NCI-H2227 (cell line): ENCODE measurements around the gene SS18L1.
A peak's percentile ranks its signal among the peaks of the same experiment; 100 is the strongest.
"Not testable (repeated sequence)": the region's sequence is repeated elsewhere in the genome, so short reads cannot be mapped to it uniquely, and the experiment has no call there.

ENCODE experiments used
- DNase-seq: peaks from one replicate; lab custom pipeline; 2025; ENCODE audit not compliant: unreplicated experiment; lab: John Stamatoyannopoulos, UW

SS18L1 gene

DNA sequence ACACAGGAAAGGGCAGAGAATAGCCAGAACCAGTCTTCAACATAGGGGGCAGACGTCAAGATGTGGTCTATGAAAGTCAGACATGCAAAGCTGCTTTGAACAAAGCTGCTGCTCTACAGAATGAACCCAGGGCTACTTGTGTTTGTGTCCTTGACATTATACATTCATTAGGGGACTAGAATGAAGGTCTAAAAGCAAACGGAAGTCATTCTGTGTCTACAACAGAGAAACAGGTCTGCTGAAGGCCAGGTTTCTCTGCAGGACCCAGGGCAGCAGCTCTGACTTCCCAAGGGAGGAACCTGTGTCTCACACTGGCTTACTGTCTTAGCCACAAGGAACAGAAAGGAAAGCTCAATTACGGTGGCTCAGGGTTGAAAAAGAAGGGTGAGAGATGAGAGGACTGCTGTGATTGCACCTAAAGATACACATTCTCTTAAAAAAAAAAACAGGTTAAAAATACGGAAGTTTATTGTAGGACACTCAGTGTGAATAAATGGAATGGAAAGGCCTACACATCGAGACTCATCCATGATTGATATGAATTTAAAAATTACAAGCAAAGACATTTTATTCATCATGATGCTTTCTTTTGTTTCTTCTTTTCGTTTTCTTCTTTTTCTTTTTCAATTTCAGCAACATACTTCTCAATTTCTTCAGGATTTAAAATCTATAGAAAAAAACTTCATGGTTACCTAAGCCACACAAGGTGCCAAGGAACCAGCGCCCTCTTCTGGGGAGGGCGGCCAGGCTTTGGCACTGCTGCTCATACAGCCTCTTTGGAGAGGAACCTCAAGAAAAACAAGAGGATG, 7.1 kb upstream of the SS18L1 start:
- DNase-seq, result peak; percentile 77

DNA sequence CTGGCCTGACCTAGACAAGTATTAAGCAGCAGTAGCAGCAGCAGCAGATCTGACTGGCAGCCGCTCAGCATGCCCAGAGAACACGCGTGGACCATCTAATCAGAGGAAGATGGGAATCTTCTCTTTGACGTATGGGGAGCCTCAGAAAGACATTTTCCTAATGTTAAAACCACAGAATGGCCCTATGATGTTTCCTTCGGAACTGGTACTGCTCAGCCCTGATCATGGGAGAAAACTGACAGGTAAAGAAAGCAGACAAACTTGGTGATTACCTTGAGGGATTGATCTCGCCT, 6.5 kb upstream of the SS18L1 start:
- no peak for DNase-seq

DNA sequence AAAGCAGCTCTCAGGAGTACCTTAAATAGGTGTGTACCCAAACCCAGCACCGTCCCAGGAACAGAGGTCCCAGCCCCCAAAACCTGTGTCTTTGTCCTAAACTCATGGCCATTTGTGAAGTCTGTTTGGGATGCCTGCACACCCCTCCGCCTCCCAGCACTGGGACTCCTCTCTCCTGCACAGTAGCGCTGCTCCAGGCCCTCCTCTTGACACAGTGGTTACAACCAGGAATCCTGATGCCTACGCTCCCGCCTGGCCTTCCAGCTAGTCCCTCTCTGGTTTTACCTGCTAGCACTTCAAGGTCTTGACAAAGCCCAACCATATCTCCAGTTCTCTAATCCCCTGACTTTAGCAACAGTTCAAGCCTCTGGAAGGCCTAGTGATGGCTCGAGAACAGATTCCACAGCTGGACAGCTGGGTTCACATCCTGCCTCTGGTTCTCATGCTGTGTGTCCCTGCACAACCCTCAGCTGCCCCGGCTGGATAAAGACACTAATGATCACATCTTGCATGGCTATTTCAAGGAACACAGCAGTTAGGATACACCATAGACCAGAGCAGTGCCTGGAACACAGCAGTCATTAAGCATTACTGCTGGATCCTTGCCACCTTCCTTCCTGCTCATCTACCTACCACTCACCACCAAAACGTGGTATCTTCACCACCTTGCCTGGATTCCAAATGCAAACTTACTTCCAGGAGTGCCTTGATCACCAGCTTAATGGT, 5.9 kb upstream of the SS18L1 start:
- no peak for DNase-seq

DNA sequence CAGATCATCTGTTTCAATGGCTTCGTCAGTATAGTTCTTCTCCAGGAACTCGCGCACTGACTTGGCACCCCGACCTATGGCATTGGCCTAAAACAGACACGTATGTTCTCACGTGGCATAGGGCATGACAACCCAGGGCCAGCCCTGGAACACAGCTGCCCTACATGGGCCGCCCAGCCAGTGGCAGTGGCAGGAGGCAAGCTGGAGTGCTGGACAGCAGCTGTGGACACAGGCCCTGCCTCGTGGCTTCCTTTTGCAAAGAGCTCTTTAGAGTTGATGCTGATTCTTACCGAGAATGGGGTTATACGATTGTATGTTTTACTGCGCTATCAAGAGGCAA, 5.4 kb upstream of the SS18L1 start:
- DNase-seq, result no peak

DNA sequence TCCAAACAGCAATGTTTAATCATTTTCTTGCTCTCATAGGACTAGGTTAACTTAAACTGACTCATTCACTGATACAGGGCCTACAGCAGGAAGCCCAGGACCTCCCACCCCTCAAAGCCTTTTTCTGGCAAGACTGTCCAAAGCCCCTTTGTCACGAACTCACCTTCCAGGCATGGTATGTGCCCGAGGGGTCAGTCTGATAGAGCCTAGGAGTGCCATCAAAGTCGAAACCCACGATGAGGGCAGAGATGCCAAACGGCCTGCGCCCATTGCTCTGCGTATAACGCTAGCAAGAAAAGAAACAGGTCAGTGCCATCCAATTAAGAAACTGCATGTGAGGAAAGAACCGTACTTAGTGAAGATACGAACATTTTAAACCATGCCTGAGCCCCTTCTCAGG, 4.7 kb upstream of the SS18L1 start:
- DNase-seq, result no peak

DNA sequence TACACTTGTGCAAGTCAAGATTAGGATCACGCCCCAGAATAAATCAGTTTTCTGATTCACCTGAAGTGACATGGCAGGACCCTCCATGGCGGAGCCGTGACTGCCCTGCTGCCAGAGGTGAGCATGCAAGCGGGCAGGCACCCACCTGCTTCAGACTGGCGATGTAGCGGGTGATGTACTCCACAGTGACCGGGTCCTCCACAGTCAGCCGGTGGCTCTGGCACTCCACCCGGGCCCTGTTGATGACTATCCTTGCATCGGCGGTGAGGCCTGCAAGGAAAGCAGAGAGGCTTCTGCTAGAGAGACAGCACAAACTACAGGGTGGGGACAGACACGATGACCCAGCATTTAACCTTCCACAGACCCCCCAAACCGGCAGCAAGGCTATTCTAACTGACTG, 3.9 kb upstream of the SS18L1 start:
- no peak for DNase-seq

DNA sequence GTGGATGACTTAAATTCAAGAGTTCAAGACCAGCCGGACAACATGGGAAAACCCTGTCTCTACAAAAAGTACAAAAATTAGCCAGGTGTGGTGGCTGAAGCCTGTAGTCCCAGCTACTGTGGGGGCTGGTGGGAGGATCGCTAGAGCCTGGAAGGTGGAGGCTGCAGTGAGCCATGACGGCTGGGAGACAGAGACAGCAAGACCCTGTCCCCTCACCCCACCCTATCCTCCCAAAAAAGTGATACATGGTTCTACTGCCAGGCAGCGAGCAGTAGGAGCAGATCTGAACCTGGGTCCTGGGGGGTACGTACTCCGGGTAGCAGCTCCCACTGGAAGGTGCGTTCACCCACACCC, 2.5 kb upstream of the SS18L1 start:
- DNase-seq, result no peak

DNA sequence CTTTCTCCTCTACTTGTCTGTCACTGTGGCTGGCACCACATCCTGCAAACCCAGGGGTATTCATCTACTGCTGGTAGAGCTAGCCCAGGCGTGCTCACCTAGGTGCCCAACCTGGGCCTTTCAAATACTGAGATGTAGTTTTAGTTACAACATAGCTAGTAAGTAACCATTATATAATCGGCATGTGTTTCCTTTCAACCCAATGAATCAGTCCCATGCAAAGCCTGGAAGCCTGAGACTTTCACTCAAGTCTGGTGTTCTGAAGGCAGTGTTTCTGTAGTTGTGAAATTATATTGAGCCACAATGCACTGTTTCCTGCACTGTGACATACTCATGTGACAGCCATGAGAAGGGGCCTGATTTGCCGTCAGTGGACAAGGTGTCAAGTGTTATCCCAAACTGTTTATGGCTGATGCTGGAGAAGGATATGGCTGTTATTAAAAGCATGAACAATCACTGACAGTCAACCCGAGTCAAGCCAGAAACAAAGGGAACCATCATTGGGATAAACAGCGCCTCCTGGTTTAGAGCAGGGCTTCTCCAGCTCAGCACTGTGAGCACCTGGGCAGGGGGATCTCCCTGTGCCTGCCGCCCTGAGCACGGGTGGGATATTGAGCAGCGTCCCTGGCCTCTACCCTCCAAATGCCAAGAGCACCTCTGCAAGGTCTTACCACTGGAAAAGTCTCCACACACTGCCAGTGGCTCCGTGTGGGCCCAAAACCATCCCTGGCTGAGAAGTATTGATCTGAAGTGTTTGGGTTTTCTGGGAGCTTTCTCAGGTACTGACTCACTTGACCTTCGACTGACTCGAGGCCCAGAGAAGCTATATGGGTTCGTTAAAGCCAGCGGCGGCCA, 1.9 kb upstream of the SS18L1 start:
- DNase-seq, result peak; percentile 33

DNA sequence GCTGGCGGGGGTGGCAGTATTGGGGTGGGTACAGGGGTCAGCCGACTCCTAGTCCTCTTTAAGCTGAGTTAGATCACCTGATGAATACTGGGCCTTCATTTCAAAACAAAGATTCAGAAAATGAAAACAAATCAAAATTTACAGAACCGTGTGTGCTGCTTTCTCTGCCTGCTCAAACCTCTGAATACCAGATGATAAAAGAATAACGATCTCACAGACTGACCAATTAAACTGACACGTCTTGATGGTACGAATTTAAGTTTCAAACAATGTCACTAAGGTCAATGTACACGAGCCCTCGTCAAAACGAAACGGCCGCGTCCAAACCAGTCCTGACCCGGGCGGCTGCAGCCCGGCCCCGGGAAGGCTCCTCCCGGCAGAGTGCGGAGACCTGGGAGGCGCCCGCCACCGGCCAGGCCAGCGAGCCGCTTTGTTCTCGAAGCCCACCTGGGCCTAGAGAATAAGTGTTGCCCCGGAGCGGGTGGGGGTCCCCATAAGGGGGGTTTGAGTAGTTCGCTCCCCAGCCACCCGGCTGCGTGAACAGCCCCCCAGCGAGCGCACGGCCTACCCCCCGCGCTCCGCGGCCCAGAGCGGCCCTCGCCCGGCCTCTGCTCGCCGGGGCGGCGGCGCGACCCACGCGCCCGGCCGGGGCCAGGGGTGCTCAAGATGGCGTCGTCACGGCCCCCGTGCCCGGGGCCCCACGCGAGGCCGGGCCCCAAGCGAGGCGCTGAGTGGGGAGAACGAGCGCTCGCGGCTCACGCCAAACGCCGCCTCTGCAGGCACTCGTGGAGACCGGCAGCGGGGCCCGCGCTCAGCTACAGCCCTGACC, 1.1 kb upstream of the SS18L1 start:
- DNase-seq, result peak; percentile 57

DNA sequence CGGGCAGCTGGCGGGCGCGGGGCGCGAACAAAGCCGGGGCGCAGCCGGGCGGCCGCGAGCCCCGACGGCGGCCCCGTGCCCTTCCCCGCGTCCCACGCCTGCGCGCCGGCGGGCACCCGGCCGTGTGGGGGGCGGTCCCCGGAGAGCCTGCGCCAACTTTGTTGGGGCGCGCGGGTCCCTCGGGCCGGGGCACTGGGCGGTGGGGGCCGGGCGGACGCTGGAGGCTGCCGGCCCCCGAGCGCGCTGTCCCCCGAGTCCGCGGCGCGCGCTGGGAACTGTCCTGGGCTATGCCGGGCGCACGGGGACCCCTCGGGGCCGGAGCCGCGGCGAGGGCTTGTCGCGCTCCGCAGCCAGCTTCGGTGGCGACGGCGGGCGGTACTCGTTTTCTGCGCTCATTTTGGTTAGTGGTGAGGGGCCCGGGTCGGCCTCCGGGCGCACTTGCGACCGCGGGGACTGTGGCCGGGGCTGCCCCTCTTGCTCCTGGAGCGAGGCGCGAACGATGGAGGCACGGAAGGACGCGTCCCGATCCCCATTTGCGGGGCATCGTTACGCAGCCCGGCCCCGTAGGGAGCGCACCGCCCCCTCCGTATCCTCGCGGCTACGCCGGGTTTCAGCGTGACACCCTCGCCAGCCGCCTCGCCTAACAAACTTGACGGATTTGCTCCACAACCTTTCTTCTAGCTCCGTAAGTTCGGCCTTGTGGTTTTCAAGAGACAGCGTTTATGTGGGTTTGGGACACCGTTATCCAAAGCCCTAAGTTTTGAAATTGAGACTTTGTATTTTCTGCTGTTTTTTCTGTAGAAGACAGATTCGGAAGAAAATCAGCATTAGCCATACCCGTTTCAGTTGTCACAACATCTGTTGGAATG, 622 bp downstream of the SS18L1 start:
- peak; percentile 73 for DNase-seq

DNA sequence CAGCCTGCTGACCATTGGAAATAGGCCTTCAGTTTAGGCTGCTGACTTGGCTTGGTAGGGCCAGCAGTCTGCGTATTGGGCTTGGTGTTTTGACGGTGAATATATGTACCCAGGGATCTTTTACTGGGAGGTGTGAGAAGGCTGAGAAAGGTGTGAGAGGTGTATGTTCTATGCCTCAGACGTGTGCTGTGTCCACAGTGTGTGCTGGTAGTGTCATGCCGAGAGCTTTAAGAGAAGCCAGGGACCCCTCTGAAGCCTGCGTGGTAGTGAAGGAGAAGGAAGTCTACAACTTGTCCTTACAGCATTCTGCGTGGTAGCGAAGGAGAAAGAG, 2.1 kb downstream of the SS18L1 start:
- DNase-seq, result no peak

DNA sequence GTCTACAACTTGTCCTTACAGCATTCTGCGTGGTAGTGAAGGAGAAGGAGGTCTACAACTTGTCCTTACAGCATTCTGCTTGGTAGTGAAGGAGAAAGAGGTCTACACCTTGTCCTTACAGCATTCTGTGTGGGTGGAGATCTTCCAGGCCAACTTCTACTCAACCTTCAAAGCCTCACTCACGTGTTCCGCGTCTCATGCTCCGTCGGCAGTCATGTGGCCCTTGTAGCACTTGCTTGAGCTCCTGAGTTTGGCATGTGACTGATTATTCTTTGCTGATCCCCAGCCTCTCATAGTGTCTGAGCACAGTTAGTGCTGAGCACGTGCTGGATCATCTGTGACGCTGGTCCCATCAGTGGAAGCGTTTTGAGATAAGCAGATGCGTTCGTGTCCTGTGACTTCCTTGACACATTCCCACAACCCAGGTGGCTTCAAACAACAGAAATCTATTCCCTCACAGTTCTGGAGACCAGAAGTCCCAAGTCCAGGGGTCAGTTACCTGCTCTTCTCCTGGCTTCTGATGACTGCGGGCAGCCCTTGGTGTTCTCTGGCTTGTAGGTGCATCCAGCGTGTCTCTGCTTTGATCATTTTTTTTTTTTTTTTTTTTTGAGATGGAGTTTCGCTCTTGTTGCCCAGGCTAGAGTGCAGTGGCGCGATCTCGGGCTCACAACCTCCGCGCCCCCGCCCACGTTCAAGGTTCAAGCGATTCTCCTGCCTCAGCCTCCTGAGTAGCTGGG, 2.6 kb downstream of the SS18L1 start:
- DNase-seq, result no peak

DNA sequence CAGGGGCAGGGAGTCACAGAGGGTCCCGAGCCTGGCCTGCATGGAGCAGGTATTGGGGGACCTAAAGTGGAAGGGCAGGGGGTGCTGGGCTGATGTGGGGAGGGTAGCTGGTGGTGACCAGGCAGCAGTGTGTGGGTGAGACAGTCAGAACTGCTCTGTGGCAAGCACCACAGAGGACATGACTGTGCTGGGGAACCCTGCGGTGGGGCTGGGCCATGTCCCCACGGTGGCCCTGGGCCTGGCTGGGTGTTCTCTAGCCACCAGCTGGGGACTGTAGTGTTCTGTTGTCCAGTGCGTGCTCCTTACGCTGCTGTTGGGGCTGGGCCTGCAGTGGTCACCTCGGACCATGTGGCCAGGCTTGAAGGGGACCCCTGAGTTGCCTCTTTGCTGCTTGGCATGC, 3.6 kb downstream of the SS18L1 start:
- no peak for DNase-seq

DNA sequence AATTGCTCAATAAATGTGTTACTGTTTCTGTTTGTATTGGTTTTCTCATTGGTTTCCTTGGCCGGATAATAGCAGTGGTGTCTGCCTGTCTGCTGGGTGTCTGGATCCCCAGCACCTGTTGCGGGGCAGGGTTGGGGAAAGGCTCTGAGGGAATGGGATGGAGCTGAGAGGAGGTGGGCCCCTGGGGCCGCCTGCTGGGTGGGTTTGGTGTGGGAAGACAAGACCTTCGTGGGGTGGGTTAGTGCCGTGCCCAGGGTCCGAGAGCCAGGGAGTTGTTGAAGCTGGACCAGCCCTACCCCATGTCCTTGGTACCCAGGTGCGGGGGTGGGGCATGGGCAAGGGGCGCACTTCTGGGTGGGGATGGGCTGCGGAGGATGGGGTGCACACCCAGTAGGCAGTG, 4.0 kb downstream of the SS18L1 start:
- DNase-seq, result no peak

DNA sequence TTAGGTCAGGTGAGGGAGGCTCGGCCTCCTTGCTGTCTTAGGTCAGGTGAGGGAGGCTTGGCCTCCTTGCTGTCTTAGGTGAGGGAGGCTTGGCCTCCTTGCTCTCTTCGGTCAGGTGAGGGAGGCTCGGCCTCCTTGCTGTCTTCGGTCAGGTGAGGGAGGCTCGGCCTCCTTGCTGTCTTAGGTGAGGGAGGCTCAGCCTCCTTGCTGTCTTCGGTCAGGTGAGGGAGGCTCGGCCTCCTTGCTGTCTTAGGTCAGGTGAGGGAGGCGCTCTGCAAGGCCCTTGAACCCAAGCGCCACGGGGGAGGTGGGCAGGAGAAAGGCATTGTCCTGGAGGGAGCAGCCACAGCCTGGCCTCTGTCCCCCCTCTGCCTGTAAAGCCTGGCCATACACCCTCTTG, 4.8 kb downstream of the SS18L1 start:
- DNase-seq, result not testable (repeated sequence)

DNA sequence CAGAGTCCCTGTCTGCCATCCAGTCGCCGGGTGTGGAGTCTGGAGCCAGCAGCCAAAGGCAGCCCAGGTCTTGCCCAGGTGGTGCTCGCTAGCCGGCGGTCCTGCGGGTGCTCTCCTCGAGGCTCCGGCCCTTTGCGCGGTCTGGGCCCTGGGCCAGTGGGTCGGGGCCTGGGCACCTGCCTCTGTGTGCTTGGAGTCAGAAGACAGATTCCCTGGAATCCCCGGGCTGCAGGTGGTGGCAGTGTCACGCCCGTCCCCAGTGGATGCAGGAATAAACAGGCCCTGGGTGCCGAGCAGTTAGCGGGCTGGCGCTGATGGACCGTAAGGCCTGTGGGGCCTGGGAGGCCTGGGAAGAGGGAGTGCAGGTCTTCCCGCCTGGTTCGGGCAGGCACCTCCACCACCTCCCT, 5.3 kb downstream of the SS18L1 start:
- no peak for DNase-seq

DNA sequence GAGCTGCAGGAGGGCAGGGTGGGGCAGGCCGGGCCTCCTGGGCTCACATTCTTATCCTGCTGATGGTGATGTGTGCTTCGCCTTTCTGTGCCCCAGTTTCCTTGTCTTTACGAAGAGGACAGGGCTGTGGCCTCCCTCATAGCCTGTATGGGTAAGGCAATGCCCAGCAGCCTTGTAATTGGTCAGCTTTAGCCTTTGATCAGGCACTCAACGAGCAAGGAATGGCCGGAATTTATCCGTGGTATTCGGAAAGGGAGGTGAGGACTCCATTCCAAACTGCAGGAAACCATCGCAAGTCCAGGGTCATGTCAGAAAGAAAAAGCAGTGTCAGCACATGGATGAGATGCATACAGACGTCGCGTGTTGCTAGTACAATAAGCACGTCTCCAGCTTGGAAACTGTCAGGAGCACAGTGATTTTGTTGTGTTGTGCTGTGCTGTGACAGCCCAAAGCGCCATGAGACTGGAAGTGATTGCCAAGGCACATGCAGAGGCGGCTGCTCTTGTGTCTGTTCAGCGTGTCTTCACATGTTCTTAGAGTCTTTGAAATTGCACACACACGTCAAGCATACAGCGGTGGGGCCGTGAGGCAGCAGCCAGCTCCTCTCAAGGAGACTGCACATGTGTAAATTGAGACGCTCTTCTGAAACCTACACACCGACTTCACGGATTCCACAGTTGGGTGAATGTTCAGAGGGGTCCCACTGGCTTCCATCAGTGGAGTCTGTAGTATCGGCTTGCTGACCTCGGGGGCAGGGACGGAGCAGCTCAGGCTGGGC, 6.2 kb downstream of the SS18L1 start:
- no peak for DNase-seq

DNA sequence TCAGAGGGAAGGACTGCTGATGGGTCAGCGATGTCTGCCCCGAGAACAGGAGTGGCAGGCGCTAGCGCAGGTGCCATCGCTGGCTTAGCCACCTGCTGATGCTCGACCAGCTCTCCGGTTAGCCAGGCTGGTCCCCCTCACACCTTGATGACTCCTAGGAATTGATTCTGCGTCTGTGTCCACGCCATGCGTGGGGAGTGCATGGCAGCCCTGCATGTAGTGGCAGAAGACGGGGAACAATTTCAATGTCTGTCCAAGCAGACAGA, 6.7 kb downstream of the SS18L1 start:
- DNase-seq, result no peak

DNA sequence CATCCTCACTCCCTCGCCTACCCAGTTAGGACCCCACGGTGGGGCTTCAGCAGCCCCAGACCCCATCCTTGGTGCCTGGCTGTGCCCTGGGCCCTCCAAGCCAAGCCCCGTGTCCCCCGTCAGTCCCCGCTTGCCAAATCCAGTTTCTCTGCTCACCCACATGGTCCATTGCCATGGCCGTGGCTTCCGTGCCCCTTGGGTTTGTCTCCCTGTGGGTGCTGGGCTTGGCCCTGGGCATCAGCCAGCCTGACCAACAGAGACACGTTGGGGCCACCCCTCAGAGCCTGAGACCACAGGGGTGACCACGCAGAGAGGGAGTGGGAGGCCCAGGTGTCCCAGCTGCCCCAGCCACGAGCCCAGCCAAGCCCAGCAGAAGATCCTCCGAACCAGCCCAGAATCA, 7.7 kb downstream of the SS18L1 start:
- DNase-seq, result no peak
